SH-SY5Y (cell line): Measurements from ENCODE around the gene UBE2J2.

Experiments
- GATA2 ChIP-seq: IDR thresholded peaks from 2 replicates; pipeline ENCODE4 v1.6.1; 2011; ENCODE audit warnings: mild to moderate bottlenecking, low read depth, low read length
- GATA3 ChIP-seq: IDR thresholded peaks from 2 replicates; pipeline ENCODE4 v1.6.1; 2011; ENCODE audit warnings: low read depth, mild to moderate bottlenecking, low read length, moderate library complexity

DNA sequence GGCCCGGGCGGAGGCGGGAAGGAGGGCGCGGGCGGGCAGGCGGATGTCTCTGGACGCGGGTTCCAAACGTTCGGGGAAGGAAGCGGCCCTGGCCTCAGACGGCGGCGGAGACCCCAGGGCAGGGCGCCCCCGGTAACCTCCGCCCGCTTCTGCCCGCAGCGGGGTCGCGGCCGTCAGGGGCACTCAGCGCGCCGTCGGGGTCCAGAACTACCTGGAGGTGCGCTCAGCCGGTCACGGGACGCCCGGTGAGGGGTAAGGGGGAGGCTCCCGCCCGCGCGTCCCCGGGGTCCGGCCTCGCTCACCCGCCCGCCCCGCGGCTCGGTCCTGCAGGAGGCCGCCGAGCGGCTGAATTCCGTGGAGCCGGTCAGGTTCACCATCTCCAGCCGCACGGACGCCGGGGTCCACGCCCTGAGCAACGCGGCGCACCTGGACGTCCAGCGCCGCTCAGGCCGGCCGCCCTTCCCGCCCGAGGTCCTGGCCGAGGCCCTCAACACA, 35.1 kb upstream of the UBE2J2 start:
- no peak for TF ChIP-seq GATA3
- TF ChIP-seq GATA2: no peak
